Eye (tissue), 1 donor: ENCODE results near the gene PAQR8.

ENCODE experiments used
- DNase-seq: peaks from one replicate; pipeline ENCODE4 v3.0.0-alpha.2; 2015

PAQR8 gene, protein sequence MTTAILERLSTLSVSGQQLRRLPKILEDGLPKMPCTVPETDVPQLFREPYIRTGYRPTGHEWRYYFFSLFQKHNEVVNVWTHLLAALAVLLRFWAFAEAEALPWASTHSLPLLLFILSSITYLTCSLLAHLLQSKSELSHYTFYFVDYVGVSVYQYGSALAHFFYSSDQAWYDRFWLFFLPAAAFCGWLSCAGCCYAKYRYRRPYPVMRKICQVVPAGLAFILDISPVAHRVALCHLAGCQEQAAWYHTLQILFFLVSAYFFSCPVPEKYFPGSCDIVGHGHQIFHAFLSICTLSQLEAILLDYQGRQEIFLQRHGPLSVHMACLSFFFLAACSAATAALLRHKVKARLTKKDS

DNA sequence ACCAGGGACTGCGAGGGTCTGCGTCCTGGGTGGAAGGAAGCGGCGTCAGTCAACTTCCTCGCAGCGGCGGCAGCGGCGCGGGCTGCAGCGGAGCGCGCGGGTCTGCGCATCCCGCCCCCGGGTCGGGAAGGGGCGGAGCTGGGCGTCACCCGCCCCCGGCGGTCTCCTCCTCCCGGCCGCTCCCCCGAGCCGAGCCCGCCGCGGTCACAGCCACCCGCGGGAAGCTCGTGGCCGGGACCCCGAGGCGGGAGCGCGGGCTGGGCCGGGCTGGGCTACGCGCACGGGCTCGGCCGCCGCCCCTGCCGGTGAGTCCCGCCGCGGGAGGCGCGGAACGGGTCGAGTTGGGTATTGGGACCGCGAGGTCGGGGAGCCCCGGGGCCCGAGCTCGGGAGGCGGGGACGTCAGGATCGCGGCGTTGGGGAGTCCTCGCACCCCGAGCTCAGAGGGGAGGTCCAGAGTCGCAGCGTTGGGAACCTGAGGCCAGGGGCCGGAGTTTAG lies at the start of gene PAQR8:
PAQR8 (plus strand) TSS at position 207 of the 498 bp plus-strand sequence. CDS start 41,063 bp downstream, outside the sequence.
- peak; percentile 90 for DNase-seq

DNA sequence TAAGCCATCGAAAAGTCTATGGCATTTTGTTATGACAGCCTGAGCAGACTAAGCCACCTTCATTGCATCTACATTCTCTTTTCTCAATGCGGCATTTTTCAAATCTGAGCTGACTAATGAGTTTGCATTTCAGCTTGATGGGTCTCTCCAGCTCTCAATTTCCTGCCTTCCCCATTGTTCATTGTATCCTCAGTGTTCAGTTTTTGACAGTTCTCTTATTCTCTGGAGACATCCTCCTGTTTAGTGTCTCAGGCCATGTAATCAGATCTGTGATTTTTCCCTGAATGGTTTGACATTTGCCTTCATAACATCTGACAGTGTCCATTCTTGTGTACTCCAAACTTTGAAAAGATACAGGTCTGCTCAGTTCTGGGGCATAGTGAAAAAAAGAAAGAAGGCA lies 49.5 kb upstream of the PAQR8 start:
- peak; percentile 49 for DNase-seq

DNA sequence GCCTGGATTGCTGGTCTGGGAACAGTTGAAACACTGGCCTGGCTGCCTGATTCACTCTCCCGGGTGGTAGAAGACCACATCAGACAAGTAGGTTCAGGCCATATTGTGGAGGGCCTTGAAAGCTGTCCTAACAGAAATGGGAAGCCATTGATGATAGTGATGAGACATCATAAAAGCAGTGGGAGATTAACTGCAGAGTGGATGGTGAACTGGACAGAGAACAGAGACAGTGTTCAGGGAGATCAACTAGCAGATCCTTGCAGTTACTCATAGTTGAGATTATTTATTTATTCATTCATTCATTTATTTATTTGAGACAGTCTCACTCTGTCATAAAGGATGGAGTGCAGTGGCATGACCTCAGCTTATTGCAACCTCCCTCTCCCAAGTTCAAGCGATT lies 47.2 kb upstream of the PAQR8 start:
- no peak for DNase-seq

DNA sequence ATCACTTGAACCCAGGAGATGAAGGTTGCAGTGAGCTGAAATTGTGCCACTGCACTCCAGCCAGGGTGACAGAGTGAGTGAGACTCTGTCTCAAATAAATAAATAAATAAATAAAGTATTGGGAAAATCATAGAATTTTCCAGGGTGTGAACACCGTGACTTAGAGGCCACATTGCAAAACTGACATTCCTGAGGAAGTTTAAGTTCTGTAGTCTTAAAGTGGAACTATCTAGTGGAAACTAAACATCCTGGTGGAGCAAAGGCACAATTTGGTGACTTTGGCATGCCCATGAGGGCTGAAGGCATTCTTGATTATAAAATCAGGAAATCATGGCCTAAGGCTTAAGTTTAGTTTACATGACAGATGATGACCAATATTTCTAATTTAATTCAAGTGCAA lies 44.7 kb upstream of the PAQR8 start:
- DNase-seq = no peak

DNA sequence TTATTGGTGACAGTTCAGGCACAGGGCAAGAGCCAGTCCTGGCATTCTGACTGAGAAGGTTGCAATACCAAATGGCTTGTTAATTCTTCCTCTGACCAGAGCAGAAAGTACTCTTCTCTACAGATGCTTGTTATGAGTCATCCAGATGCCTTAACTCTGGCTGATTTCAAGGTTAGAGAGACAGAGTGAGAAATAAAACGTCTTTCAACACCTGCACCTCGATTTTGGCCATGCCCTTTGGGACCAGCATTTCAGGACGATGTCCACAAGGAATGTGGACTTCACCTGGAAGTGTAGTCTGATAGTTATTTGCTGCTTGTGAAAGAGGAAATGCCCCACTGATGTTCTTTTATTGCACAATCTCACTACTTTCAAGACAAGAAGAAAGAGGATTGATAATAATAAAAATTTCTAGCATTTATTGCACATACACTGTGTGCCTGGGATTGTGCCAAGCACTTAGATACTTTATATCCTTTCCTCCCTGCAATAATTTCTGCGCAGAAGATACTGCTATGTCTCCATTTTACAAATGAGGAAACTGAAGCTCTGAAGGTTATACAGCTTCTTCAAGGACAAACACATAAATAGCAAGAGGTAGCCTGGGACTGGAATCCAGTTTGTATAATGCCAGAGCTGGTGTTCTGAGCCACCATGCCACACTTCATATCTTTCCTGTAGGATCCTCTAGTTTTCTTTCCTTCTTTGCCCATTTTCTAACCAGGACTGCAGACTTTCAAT lies 43.9 kb upstream of the PAQR8 start:
- DNase-seq = no peak

DNA sequence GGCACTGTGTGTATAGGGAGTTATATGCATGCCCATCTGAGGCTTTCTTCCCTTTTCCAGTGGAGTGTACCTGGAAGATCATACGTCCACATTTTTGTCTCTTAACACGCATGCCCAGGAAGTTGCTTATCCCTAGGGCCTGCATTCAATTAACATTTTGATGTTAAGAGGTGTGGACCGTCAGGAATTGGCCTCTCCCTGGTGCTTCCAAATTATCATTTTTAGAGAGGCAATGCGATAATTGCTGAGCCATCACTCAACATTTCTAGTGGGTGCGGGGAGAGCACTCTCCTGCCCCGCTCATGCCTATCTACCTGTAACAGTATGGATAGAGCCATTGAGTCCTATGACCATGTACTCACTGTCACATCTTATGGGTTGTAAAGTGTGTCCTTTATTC lies 37.8 kb upstream of the PAQR8 start:
- DNase-seq = no peak

DNA sequence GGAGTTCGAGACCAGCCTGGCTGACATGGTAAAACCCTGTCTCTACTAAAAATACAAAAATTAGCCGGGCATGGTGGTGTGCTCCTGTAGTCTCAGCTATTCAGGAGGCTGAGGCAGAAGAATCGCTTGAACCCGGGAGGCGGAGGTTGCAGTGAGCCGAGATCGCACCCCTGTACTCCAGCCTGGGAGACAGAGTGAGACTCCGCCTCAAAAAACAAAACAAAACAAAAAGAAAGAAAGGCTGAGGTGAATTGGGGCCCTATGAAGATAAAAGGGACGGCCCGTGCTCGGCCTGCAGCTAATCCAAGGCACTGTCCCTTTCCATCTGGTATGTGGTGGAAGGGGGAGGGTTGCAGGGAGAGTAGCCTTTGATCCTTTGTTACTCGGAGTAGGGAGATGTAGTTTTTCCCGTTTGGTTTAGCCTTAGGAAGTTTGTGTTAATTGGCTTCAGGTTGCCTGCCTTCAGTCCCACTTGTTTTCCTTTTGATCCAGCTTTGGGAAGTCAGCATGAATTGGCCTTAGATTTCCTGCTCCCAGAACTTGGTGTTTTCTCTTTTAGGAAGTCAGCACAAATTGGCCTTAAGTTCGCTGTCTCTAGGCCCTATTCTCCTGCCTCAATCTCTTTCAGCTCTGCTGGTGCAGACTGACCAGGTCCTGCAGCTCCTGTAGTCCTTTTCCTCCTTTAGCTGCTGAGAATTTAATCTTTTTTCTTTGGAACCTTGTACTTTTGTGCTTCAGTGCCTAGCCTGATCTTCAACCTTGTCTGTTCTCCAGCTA lies 36.1 kb upstream of the PAQR8 start:
- peak; percentile 52 for DNase-seq

DNA sequence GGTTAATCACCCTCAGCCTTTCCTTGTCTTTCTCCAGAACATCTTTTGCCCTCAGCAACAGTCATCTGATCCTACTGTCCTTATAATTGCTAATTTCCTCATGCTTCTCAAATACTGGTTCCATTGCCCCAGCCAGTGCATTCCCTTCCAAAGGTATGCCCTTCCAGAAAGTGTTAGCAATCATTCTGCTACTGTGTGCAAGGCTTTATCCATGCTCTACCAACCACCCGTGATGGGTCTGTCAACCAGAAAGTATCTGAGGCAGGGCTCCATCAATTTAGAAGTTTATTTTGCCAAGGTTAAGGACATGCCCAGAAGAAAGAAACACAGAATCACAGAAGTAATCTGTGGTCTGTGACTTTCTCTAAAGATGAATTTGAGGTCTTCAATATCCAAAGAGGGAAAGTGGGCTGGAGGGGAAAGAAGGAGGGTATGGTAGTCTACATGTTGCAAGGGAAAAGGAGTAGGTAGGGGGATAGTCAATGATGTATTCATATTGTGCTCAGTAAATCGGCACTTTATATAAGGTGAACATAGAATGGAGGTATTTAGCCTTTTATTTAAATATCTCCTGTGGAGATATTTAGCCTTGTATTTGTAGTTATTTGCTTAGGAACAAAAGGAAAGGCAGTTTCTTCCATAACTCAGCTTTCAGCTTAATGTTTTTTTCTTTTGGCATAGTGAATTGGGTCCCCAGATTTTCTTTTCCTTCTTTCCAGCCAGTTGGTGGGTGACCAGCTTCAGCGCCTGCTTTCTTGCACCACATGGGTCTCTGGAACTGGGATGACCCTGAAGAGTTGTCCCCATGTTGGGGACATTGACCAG lies 35.2 kb upstream of the PAQR8 start:
- DNase-seq = no peak

DNA sequence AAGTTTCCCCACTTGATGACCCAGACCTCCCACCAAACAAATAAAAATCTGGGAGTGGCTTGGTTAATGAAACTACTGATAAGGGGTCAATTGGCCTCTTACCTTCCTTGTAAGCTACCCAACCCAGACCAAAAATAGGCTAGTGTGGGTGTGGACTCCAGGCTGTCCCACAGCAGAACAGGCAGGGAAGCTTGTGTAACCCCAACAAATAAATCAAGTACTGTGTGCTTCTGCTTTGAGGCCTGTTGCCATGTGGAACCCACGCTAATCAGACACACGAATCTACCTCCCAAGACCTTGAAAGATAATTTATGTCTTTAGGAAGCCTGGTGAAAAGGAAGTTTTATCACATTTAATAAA lies 33.7 kb upstream of the PAQR8 start:
- no peak for DNase-seq

DNA sequence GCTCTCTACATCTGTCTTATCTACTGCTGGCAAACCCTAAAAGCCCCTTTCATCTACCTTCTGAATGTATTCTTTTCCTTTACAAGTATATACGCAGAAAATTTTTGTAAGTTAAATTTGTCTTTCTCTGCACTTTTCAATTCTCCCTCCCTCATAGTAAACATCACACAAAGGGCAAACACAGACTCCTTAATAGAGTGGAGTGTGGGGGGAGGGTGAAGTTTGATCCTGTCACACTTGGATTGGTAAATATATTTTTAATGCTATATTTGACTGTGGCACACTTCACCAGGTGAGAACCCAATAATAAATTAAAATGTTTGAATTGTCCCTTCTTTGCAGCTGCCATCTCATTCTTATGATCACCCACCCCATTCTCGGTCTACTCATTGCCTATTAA lies 33.2 kb upstream of the PAQR8 start:
- DNase-seq = no peak

DNA sequence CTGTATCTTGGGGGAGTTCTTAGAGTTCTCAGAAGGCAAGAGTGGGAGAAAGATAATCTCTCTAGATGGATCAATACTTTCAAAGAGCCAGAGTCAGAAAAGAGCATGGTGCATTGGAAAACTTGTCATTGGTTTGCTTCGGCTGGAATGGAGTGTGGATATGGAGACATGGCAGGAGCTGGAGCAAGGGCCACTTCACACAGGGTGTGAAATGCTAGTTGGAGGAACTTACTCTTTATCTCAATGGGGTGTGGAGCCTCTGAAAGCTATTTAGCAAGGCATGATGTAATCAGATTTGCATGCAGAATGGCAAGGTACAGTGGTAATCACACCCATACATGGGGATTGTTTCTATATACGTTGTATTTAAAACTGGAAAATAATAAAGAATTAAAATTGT lies 31.5 kb upstream of the PAQR8 start:
- DNase-seq = no peak

DNA sequence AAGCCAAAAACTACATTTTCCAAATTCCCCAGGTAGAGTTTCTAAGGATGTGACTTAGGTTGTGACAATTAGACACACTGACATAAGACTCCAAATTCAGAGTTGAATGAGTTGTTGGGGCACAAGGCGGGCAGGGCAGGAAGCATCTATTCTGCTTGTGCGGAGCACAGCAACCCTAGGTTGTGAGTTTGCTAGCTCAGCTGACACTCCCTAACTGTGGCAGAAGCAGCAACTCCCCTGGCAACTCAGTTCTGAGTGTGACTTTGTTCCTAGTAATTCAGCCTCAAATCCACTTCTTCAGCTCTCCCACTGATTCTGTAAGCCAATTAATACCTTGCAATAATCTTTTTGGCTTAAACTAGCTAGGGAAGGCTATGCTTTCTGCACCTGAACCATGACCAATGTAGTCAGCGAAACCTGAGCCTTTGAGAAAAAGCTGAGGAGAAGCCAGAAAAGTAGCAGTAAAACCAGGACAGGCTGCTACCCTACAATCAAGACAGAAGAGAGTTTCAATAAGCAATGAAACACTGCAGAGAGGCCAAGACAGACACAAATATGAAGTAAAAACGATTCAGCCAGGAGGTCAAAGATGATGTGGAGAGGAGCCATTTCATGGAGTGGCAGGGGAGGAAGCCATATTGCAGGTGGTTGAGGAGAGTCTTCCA lies 30.0 kb upstream of the PAQR8 start:
- no peak for DNase-seq

DNA sequence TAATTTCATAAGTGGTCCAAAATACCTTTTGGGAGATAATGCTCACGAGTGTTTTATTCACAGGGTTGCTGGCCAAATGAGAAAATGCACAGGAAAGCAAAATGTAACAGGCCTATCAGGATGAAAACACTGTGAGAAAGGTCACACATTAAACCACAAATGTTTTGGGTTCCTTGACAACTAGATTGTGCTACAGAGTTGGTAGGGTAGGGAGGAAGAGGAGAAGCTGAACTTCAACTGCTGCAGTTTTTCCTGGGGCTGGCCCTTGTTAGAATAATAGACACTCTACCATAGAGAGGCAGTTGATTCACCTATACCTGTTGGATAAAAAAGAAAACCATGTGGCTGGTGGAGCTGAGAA lies 28.1 kb upstream of the PAQR8 start:
- DNase-seq = no peak

DNA sequence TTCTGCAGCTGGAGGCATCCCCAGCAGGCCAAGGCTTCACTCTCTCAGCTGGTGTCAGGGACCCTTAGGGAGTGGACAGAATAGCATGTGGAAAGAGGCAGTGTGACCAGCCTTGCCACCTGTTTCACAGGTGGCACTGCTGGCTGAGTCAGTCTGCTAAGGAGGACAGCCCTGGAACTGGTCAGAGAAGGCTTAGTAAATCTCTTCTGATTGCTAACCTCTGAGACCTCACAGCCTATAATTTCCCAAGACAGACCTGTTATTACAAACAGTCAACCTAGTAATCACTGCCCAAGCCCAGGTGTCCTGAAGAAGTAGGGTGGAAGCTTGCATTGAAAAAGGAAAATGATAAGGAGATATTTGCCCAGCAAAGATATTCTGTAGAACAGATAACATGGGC lies 26.4 kb upstream of the PAQR8 start:
- DNase-seq = peak; percentile 7

DNA sequence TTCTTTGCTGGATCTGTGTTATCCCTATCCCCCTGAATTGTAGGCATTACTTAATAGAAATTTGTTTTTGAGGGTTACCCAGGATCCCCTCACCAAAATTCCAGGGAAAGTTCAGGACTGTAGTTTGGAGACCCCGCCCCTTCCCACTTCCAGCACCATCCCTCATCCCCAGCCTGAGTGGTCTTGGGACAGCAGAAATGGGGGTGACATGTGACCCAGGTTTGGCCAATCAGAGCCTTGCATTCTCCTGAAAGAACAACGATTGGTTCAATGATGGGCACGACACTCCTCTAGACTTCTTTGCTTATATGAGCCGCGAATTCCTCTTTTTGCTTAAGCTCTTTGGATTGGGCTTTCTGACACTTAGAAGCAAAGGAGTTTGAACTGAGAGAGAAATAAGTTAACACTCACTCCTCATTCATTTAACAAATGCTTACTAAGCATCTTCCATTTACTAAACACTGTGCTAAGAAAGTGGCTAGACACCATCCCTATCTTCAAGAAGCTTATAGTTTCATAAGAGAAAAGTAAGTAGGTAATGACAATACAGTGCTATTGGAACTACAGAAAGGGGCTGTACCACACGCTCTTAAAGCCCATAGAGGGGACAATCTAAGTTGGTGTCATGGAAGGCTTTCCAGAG lies 24.9 kb upstream of the PAQR8 start:
- no peak for DNase-seq

DNA sequence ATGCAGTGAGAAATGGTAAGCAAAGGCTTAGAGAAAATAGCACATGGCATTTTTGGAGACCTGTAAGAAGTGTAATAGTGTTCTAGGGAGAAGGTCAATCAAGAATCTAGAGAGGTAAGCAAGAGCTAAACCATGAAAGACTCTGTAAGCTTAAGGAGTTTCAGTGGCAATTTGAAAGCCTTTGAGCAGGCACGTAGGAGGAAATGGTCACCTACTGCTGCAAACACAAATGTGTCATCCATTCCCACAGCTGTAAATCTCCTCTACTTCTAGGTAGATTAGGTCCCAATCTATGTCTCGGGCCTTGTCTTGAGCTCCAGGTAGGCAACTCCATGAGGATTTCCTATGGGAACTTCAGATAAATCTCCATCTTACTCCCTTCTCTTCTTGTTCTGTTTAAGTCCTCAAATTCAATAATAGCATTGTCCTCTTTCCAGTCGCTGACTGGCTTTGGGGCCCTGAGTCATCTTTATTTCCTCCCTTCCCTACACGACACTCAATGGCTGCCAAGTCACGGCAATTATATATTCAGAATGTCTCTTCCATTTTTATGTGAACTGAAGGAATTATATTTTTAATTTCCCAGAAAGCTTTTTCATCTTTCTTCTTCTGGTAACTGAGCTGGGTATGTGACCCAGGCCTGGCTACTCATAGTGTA lies 24.2 kb upstream of the PAQR8 start:
- no peak for DNase-seq

DNA sequence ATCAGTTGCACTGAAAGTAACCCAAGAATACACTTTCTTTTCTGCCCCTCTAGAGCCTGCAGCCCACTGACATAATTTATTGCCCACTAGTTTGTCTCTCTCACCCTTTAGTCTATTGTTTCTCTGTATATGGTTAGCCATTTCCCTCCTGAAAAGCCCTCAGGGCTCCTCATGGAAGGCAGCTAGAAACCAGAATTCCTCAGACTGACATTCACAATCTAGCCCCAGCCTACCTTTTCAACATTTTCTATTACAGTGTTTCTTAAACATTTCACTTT lies 21.4 kb upstream of the PAQR8 start:
- DNase-seq = no peak

DNA sequence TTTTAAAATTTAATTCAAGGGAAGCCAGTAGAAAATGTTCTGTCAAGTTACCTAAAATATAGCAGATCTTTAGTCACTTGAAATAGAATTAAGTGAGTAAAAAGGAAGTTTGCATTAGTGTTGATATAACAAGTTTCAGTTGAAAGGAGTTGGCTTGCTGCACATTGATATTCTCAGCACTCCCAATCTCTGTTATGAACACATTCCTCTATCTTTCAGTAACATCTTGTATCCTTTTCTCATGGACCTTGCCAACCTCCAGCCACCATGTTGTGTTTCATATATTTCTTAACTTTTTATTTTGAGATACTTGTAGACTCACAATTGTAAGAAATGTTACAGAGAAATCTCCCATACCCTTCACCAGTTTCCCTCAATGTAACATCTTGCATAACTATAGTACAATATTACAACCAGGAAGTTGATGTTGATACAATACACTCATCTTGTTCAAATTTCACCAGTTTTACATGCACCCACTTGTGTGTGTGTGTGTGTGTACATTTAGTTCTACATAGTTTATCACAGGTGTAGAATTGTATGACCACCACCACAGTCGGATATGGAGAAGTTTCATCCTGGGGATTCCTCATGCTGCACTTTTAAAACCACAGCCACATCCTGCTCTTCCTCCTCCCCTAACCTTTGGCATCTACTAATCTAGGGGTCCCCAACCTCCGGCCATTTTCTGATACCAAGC lies 20.2 kb upstream of the PAQR8 start:
- no peak for DNase-seq

DNA sequence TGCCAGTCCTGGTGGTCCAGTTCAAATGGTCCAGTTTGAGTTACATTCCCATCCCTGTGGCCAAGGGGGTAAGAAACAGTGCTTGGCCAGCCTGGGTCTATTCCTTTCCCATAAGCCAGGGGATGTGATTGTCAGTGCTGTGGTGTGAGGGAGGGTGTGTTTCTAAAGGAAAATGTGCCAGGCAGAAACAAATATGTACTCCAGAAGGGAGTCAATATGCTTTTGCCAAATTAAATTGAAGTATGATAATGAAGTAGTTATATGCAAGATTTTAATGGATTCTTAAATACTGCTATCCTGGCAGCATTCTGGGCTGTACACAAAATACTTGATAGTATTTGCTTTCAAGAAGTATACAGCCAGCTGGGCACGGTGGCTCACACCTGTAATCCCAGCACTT lies 16.6 kb upstream of the PAQR8 start:
- DNase-seq = no peak

DNA sequence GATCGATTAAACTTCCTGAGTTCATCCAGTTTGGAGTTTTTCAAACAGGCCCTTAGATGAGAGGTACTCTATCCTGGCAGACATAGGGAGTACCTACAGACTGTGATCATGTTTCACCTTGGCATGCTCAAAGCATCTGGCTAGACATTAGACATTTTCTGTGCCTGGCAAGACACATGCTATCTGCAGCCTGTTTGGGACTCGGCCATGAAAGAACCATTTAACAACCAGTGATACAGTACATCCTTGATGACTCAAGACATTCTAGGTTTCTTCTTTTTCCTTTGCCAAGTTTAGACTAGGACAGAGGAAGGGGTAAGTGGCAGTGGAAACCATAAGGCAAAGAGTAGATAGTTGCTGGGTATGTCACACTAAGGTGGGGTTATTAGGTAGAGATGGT lies 15.4 kb upstream of the PAQR8 start:
- DNase-seq = no peak

DNA sequence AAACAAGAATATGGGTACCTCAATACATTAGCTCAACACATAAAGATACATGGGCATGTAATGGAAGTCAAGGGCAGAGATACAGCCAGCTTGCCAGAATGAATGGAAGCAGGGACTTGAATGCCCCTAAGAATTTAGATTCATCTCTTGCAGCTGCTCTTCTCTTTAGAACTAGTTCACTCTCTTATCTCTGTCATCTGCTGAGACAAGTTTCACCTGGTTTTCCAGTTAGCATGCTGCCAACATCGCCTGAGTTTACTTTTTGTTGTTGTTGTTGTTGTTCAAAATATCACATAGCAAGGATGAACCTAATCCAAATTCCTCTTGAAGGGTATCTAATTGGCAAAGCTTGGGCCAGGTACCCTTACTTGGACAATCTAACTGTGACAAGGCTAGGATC lies 14.1 kb upstream of the PAQR8 start:
- DNase-seq = no peak
